OCI-LY7 (cell line): ENCODE data around the gene CD74.

Experiments used
- EZH2phosphoT487 ChIP-seq: fragments of 200-600 bp; sonication (generic); IDR thresholded peaks from 2 replicates; pipeline ENCODE4 v1.6.1; 2018; ENCODE audit warnings: low read depth, borderline replicate concordance, mild to moderate bottlenecking, mixed run types, antibody characterized with exemption, low read length, moderate library complexity, mixed read lengths
- TF ChIP-seq, protein P1 (sequence below): fragments of 200-600 bp; sonication (generic); conservative IDR thresholded peaks from 2 replicates; pipeline ENCODE4 v1.5.1; 2014; ENCODE audit warnings: mild to moderate bottlenecking, antibody characterized with exemption, low read length, moderate library complexity, mixed read lengths

DNA sequence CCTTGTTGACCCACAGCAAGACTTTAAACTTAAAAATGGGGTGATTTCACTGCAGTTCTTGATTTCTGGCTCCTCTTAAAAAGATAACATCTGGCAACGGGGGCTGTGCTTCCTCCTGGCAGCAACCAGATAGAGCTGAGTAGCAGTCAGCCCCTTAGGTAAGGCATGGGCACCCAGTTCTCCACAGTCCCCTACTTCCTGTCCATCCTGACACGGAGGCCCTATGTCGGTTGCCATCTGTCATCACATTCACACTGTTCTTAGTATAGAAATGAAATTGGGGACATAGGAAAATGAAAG, 11.7 kb downstream of the CD74 start:
- TF ChIP-seq, protein P1, sequence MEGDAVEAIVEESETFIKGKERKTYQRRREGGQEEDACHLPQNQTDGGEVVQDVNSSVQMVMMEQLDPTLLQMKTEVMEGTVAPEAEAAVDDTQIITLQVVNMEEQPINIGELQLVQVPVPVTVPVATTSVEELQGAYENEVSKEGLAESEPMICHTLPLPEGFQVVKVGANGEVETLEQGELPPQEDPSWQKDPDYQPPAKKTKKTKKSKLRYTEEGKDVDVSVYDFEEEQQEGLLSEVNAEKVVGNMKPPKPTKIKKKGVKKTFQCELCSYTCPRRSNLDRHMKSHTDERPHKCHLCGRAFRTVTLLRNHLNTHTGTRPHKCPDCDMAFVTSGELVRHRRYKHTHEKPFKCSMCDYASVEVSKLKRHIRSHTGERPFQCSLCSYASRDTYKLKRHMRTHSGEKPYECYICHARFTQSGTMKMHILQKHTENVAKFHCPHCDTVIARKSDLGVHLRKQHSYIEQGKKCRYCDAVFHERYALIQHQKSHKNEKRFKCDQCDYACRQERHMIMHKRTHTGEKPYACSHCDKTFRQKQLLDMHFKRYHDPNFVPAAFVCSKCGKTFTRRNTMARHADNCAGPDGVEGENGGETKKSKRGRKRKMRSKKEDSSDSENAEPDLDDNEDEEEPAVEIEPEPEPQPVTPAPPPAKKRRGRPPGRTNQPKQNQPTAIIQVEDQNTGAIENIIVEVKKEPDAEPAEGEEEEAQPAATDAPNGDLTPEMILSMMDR, result no peak
- TF ChIP-seq EZH2phosphoT487, result no peak
